SK-MEL-5 (cell line): ENCODE results near the gene ITGA3. TPM values are rescaled to one million over a fixed set of nuclear protein-coding genes. Genes with fewer than 3 reads are reported as not detected.

Source experiments
- total RNA-seq: library from RNA; depleted of rRNA; stranded (reverse); fragments of >200 nt; shearing (Covaris generic); gene quantifications from 2 replicates; pipeline ENCODE4 v1.2.3, GENCODE V29; 2014; rRNA removed

Gene ITGA3
- total RNA-seq, 1 experiment from 2014 or later: 25.1 TPM

Other genes with a start within 250 kb of the ITGA3 start
- not detected in 2 replicates for gene TAC4, start 208.0 kb upstream of the ITGA3 start, total RNA-seq
- gene DLX4, start 86.9 kb upstream of the ITGA3 start, total RNA-seq: 1.1 and 1.4 TPM in 2 replicates
- gene DLX3, start 60.9 kb upstream of the ITGA3 start, total RNA-seq: not detected in 2 replicates
- gene PDK2, start 39.2 kb downstream of the ITGA3 start, total RNA-seq: 9.5 TPM in 2 replicates
- 0.03 TPM in 1 of 2 replicates, not detected in the other for gene SAMD14, start 74.0 kb downstream of the ITGA3 start, total RNA-seq
- gene PPP1R9B, start 94.6 kb downstream of the ITGA3 start, total RNA-seq: 33.6 and 36.2 TPM in 2 replicates
- not detected in 2 replicates for gene SGCA, start 109.9 kb downstream of the ITGA3 start, total RNA-seq
- 0.03 TPM in 2 replicates for gene COL1A1, start 145.5 kb downstream of the ITGA3 start, total RNA-seq
- gene TMEM92, start 218.4 kb downstream of the ITGA3 start, total RNA-seq: 0.08 and 1.3 TPM in 2 replicates